Brain microvascular endothelial cell (primary cell): Measurements from ENCODE around the gene WASF2.

Source experiments
- DNase-seq: peaks from one replicate; pipeline ENCODE4 v3.0.0-alpha.2; 2020
- H3K27ac ChIP-seq: fragments of 250-450 bp; sonication (Bioruptor Pico); 2 replicates; pipeline ENCODE4 v1.5.1; 2020; ENCODE audit warnings: mild to moderate bottlenecking, moderate library complexity
- H3K27me3 ChIP-seq: fragments of 250-450 bp; sonication (Bioruptor Pico); replicated peaks from 2 replicates; pipeline ENCODE4 v1.5.1; 2020; ENCODE audit warnings: mild to moderate bottlenecking
- H3K36me3 ChIP-seq: fragments of 250-450 bp; sonication (Bioruptor Pico); replicated peaks from 2 replicates; pipeline ENCODE4 v1.5.1; 2020; ENCODE audit warnings: mild to moderate bottlenecking
- H3K4me3 ChIP-seq: 2 replicates; pipeline ENCODE4 v1.5.1; 2011; ENCODE audit warnings: low read depth, mild to moderate bottlenecking, control low read depth, low read length, moderate library complexity
- CTCF ChIP-seq: IDR thresholded peaks from 2 replicates; pipeline ENCODE4 v1.5.1; 2011; ENCODE audit warnings: low read depth, mild to moderate bottlenecking, moderate library complexity, low read length, control low read depth, inconsistent platforms; ENCODE audit errors: missing control alignments
- in situ Hi-C: cut with HindIII; loops from 2 replicates; pipeline ENCODE4 v1.10.0; 2017; ENCODE audit warnings: low sequenced_read_pairs, low pct_ligation_motif_present

The WASF2 gene

GRCh38 chr1:27513528-27513927, 23.6 kb upstream of the WASF2 start:
- H3K36me3 ChIP-seq = no peaks in the 10 kb centered on the region
- TF ChIP-seq CTCF = no peak
- in situ Hi-C loops = no loop called here
- H3K27ac ChIP-seq = no peak overlapping the region
- no peaks in the 10 kb centered on the region for H3K27me3 ChIP-seq
- DNase-seq = no peak
- no peak overlapping the region for H3K4me3 ChIP-seq

GRCh38 chr1:27509127-27510080, 19.4 kb upstream of the WASF2 start:
- Histone ChIP-seq H3K4me3 (no peak overlapping the region), H3K27ac (no peak overlapping the region), H3K27me3 (no peaks in the 10 kb centered on the region), H3K36me3 (no peaks in the 10 kb centered on the region)
- in situ Hi-C loops = no loop called here
- no peak for TF ChIP-seq CTCF
- DNase-seq = no peak

- Histone ChIP-seq H3K27me3 (no peaks in the 10 kb centered on the region), H3K4me3 (no peak overlapping the region), H3K36me3 (no peaks in the 10 kb centered on the region), H3K27ac (no peak overlapping the region)
- TF ChIP-seq CTCF = peak; percentile 18
- in situ Hi-C loops = no loop called here
- DNase-seq = no peak
Measured at GRCh38 chr1:27507960-27508665, 18.1 kb upstream of the WASF2 start.

- in situ Hi-C loops = no loop called here
- Histone ChIP-seq H3K36me3 (no peaks in the 10 kb centered on the region), H3K27ac (no peak overlapping the region), H3K4me3 (no peak overlapping the region), H3K27me3 (no peaks in the 10 kb centered on the region)
- TF ChIP-seq CTCF = no peak
- no peak for DNase-seq
Measured at GRCh38 chr1:27506703-27507102, 16.7 kb upstream of the WASF2 start.

GRCh38 chr1:27505420-27505680, 15.4 kb upstream of the WASF2 start:
- H3K27me3 ChIP-seq = no peaks in the 10 kb centered on the region
- in situ Hi-C loops = no loop called here
- H3K4me3 ChIP-seq = no peak overlapping the region
- TF ChIP-seq CTCF = no peak
- no peaks in the 10 kb centered on the region for H3K36me3 ChIP-seq
- no peak overlapping the region for H3K27ac ChIP-seq
- no peak for DNase-seq
